GM21367 (cell line): ENCODE measurements around the gene CHST8.
"Not testable (repeated sequence)": the region's sequence is repeated elsewhere in the genome, so short reads cannot be mapped to it uniquely, and the experiment has no call there.

Experiments
- ATAC-seq: cut with Tn5 transposase; IDR thresholded peaks from one replicate; pipeline ENCODE4 v1.9.1; 2021; ENCODE audit not compliant: unreplicated experiment

The CHST8 gene

GRCh38 chr19:33621811-33622504, at the start of gene CHST8:
Gene CHST8, plus strand, starts transcription at chr19:33621953. Its CDS starts 67,309 bp downstream, at chr19:33689262.
- ATAC-seq: no peak

GRCh38 chr19:33572929-33573328, 48.8 kb upstream of the CHST8 start:
- no peak for ATAC-seq

GRCh38 chr19:33574824-33575223, 46.9 kb upstream of the CHST8 start:
- no peak for ATAC-seq

GRCh38 chr19:33578697-33579096, 43.1 kb upstream of the CHST8 start:
- no peak for ATAC-seq

GRCh38 chr19:33580026-33580644, 41.6 kb upstream of the CHST8 start:
- no peak for ATAC-seq

GRCh38 chr19:33580645-33581037, 41.1 kb upstream of the CHST8 start:
- no peak for ATAC-seq

GRCh38 chr19:33582914-33583313, 38.8 kb upstream of the CHST8 start:
- ATAC-seq: no peak

GRCh38 chr19:33587150-33587549, 34.6 kb upstream of the CHST8 start:
- no peak for ATAC-seq

- ATAC-seq: no peak
Measured at GRCh38 chr19:33590224-33590623, 31.5 kb upstream of the CHST8 start.

- no peak for ATAC-seq
Measured at GRCh38 chr19:33595783-33596182, 26.0 kb upstream of the CHST8 start.

GRCh38 chr19:33601583-33601982, 20.2 kb upstream of the CHST8 start:
- no peak for ATAC-seq

GRCh38 chr19:33602576-33603204, 19.1 kb upstream of the CHST8 start:
- no peak for ATAC-seq

- ATAC-seq: no peak
Measured at GRCh38 chr19:33603377-33603776, 18.4 kb upstream of the CHST8 start.

- no peak for ATAC-seq
Measured at GRCh38 chr19:33604651-33605050, 17.1 kb upstream of the CHST8 start.

- ATAC-seq: not testable (repeated sequence)
Measured at GRCh38 chr19:33605803-33606295, 15.9 kb upstream of the CHST8 start.

GRCh38 chr19:33606556-33606955, 15.2 kb upstream of the CHST8 start:
- no peak for ATAC-seq

GRCh38 chr19:33609353-33609752, 12.4 kb upstream of the CHST8 start:
- no peak for ATAC-seq

- no peak for ATAC-seq
Measured at GRCh38 chr19:33610588-33610987, 11.2 kb upstream of the CHST8 start.

- no peak for ATAC-seq
Measured at GRCh38 chr19:33612928-33613619, 8.7 kb upstream of the CHST8 start.

GRCh38 chr19:33613620-33614000, 8.1 kb upstream of the CHST8 start:
- no peak for ATAC-seq

GRCh38 chr19:33616346-33616745, 5.4 kb upstream of the CHST8 start:
- ATAC-seq: no peak

- no peak for ATAC-seq
Measured at GRCh38 chr19:33616857-33617256, 4.9 kb upstream of the CHST8 start.
